GM12891 (cell line): ENCODE data around the gene TNFSF13. TPM values are rescaled to one million over a fixed set of nuclear protein-coding genes. Genes with fewer than 3 reads are reported as not detected.

ENCODE experiments used
- DNase-seq: peaks from one replicate; pipeline ENCODE4 v3.0.0; 2011; ENCODE audit warnings: low spot score; ENCODE audit not compliant: insufficient read length
- FAIRE-seq: peaks from 2 replicates; lab custom pipeline; 2011; peaks lifted over from hg19 to GRCh38; lab: Jason Lieb, UNC
- PAX5 ChIP-seq: IDR thresholded peaks from 2 replicates; pipeline ENCODE4 v1.6.1; 2011; ENCODE audit warnings: low read length, moderate library complexity, mild to moderate bottlenecking; ENCODE audit not compliant: insufficient read depth, severe bottlenecking
- POLR2A ChIP-seq: IDR thresholded peaks from 2 replicates; pipeline ENCODE4 v1.6.1; 2011; ENCODE audit warnings: low read depth, low read length, control low read depth
- POLR2AphosphoS5 ChIP-seq: IDR thresholded peaks from 2 replicates; pipeline ENCODE4 v1.6.1; 2011; ENCODE audit warnings: low read depth, low read length, control low read depth
- POU2F2 ChIP-seq: IDR thresholded peaks from 2 replicates; pipeline ENCODE4 v1.6.1; 2011; ENCODE audit warnings: low read depth, mild to moderate bottlenecking, control low read depth, low read length, moderate library complexity
- SPI1 ChIP-seq: IDR thresholded peaks from 2 replicates; pipeline ENCODE4 v1.6.1; 2011; ENCODE audit warnings: low read depth, low read length, control low read depth
- TAF1 ChIP-seq: IDR thresholded peaks from 2 replicates; pipeline ENCODE4 v1.6.1; 2011; ENCODE audit warnings: low read depth, low read length, control low read depth
- polyA plus RNA-seq: library from polyadenylated mRNA; unstranded; fragments of >200 nt; gene quantifications from one replicate; pipeline ENCODE4 v1.2.1, GENCODE V29; 2012; ENCODE audit warnings: low read depth, missing spikeins, inconsistent platforms; ENCODE audit not compliant: missing spikeins

The TNFSF13 gene, protein sequence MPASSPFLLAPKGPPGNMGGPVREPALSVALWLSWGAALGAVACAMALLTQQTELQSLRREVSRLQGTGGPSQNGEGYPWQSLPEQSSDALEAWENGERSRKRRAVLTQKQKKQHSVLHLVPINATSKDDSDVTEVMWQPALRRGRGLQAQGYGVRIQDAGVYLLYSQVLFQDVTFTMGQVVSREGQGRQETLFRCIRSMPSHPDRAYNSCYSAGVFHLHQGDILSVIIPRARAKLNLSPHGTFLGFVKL
- 10.4 TPM for polyA plus RNA-seq

GRCh38 chr17:7558544-7559319 lies at the start of gene TNFSF13:
TNFSF13 (plus strand) TSS chr17:7558750; CDS start chr17:7559040, 290 bp downstream.
- DNase-seq = no peak
- no peak for FAIRE-seq
- TF ChIP-seq POLR2A = no peak
- no peak for TF ChIP-seq SPI1
- no peak for TF ChIP-seq PAX5
- TF ChIP-seq POU2F2 = no peak
- no peak for TF ChIP-seq TAF1
- no peak for TF ChIP-seq POLR2AphosphoS5

GRCh38 chr17:7508846-7509245 lies 49.7 kb upstream of the TNFSF13 start:
- no peak for FAIRE-seq
- TF ChIP-seq PAX5 (no peak), POLR2AphosphoS5 (0 out of 2 replicates have a peak, but pooled peaks have one; percentile 31)
- DNase-seq = no peak

- DNase-seq = no peak
- FAIRE-seq = no peak
- TF ChIP-seq TAF1 (no peak), PAX5 (no peak), POU2F2 (no peak), POLR2A (no peak), POLR2AphosphoS5 (no peak; the same call in 1 of the 2 replicates), SPI1 (no peak)
Observed at GRCh38 chr17:7509937-7510336, 48.6 kb upstream of the TNFSF13 start.

DNA sequence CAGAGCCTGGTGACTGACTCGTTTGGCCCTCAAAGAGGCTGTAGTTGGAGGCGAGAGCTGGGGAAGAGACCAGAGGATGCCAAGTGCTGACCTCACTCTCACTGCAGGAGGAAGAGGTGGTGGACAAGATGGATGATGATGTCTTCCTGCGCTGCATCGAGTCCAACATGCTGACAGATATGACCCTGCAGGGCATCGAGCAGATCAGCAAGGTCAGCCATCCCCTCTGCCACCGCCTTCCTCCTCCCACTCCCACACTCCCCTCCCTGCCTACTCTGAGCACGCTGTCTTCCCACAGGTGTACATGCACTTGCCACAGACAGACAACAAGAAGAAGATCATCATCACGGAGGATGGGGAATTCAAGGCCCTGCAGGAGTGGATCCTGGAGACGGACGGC lies 47.4 kb upstream of the TNFSF13 start:
- TF ChIP-seq PAX5 (no peak), POLR2AphosphoS5 (peak; percentile 75), TAF1 (no peak), POU2F2 (no peak)
- FAIRE-seq (no peak), DNase-seq (no peak)

DNA sequence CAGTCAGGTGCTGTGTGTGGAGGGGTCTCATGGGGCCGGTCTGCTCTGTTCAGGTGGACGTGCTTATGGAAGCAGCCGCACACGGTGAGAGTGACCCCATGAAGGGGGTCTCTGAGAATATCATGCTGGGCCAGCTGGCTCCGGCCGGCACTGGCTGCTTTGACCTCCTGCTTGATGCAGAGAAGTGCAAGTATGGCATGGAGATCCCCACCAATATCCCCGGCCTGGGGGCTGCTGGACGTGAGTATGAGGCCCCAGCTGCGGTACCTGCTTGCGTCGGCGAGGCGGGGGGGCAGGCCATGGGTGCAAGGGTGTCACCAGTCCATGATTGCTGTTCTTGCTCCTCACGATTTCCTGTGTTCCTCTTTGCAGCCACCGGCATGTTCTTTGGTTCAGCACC lies 46.4 kb upstream of the TNFSF13 start:
- DNase-seq = no peak
- FAIRE-seq = no peak

DNA sequence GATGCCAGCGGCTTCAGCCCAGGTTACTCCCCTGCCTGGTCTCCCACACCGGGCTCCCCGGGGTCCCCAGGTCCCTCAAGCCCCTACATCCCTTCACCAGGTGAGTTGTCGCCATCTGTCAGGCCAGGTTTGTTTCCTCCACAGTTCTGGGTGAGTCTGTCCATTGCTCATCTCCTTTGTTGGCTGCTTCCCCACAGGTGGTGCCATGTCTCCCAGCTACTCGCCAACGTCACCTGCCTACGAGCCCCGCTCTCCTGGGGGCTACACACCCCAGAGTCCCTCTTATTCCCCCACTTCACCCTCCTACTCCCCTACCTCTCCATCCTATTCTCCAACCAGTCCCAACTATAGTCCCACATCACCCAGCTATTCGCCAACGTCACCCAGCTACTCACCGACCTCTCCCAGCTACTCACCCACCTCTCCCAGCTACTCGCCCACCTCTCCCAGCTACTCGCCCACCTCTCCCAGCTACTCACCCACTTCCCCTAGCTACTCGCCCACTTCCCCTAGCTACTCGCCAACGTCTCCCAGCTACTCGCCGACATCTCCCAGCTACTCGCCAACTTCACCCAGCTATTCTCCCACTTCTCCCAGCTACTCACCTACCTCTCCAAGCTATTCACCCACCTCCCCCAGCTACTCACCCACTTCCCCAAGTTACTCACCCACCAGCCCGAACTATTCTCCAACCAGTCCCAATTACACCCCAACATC lies 45.6 kb upstream of the TNFSF13 start:
- peak; percentile 25; the same call in 1 of the 2 replicates for TF ChIP-seq POLR2A
- TF ChIP-seq TAF1 = no peak
- no peak for FAIRE-seq

More for the DNA sequence above, 46.4 kb upstream of the TNFSF13 start:
- no peak for TF ChIP-seq PAX5
- no peak for TF ChIP-seq POU2F2
- no peak for TF ChIP-seq SPI1
- TF ChIP-seq TAF1 = no peak
- no peak for TF ChIP-seq POLR2A
- no peak for TF ChIP-seq POLR2AphosphoS5

GRCh38 chr17:7513850-7514419 lies 44.6 kb upstream of the TNFSF13 start:
- DNase-seq (no peak), FAIRE-seq (no peak)

More for the DNA sequence above, 45.6 kb upstream of the TNFSF13 start:
- no peak for DNase-seq

DNA sequence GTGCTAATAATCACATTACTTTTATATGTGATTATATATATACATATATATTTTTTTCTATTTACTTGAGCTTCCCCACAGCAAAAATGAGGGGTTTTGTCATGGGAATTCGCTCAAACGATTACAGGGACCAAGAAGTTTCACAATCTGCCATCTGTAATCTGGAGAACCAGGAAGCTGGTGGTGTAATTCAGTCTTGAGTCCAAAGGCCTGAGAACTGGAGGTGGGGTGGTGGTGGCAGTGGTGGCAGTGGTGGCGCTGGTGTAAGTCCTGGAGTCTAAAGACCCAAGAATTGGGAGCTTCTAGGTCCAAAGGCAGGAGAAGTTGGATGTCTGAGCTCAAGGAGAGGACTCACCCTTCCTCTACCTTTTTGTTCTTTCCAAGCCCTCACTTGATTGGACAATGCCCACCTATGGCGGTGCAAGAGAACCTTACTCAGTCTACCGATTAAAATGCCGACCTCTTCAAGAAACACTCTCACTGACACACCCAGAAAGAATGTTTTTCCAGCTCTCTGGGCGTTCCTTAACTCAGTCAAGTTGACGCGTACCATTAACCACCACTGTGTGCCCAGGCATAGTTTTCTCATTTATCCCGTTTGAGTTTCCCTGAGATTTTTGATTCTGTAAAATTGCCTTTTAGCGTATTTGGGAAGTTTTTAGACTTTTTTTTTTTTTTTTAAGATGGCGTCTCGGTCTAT lies 42.5 kb upstream of the TNFSF13 start:
- TF ChIP-seq POLR2A (no peak), POLR2AphosphoS5 (peak; percentile 68; the same call in 1 of the 2 replicates)
- no peak for DNase-seq
- no peak for FAIRE-seq

More at GRCh38 chr17:7513850-7514419, 44.6 kb upstream of the TNFSF13 start:
- peak; percentile 28; the same call in 1 of the 2 replicates for TF ChIP-seq POLR2AphosphoS5
- no peak for TF ChIP-seq SPI1

GRCh38 chr17:7523033-7523432 lies 35.5 kb upstream of the TNFSF13 start:
- peak; percentile 76 for FAIRE-seq
- DNase-seq = no peak

More at GRCh38 chr17:7523033-7523432, 35.5 kb upstream of the TNFSF13 start:
- TF ChIP-seq POLR2A = no peak
- no peak for TF ChIP-seq TAF1
- TF ChIP-seq PAX5 = no peak
- no peak for TF ChIP-seq POU2F2
- no peak for TF ChIP-seq SPI1
- no peak for TF ChIP-seq POLR2AphosphoS5
